ENCODE measurements around the gene ARF6. TPM values are rescaled to one million over a fixed set of nuclear protein-coding genes. Genes with fewer than 3 reads are reported as not detected.
"Not testable (repeated sequence)": the region's sequence is repeated elsewhere in the genome, so short reads cannot be mapped to it uniquely, and the experiment has no call there.

The ARF6 gene
- total RNA-seq, 1 experiment from 2014 or later, result 58.8 TPM

DNA sequence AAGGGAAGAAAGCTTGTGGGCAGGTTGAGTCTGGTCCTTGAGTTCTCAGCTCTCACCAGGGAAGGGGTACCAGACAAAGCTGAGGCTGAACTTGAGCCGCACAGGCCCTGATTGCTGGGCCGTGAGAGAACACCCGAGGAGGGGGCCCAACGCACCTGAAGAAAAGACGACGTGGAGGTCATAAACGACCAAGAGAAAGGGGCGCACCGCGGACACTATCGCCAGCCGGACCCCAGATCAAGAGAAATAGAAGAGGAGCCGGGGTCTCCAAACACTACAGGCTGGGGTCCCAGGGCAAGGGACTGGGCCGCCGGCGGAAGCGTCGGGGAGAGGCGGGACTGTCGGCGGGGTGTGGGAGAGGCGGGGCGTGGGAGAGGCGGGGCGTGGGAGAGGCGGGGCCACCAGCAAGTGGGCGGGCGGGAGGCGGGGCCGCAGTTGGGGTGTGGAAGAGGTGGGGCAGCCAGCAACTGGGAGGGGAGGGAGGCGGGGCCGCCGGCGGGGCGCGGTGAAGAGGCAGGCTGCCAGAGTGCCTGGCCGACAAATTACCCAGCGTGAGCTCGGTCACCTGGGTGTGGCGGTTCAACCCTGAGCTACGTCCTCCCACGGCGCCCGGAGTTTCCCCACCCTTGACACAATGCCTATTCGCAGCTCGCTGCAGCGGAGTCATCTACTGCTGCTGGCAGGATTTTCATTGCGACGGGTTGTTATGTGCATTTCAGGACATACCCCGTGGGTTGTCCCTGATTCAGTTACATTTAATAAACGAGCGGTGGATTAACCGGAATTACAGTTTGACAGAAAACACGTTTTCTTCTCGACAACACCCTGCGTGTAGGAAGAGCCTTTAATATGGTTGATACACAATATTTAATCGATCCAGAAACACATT is 24.8 kb upstream of the ARF6 start:
- Mint-ChIP-seq H3K27me3 (ENCODE audit: insufficient read depth, unreplicated experiment) (no peaks in the 10 kb centered on the region), H3K36me3 (ENCODE audit: insufficient read depth, unreplicated experiment) (peaks cover 4% of the 10 kb centered on the region), H3K9me3 (ENCODE audit: unreplicated experiment) (no peaks in the 10 kb centered on the region), H3K27ac (ENCODE audit: unreplicated experiment) (peak overlapping the region; percentile 89), H3K4me1 (ENCODE audit: low read depth, unreplicated experiment) (peaks cover 5% of the 10 kb centered on the region), H3K4me3 (ENCODE audit: unreplicated experiment) (peak overlapping the region; percentile 95)
- BruUV-seq (replicated peaks), result no TSS peak
- no peaks in the 10 kb centered on the region for H3K27me3 ChIP-seq (replicated peaks; ENCODE audit: control insufficient read depth, insufficient read depth, low read length)
- TF ChIP-seq, protein P1, sequence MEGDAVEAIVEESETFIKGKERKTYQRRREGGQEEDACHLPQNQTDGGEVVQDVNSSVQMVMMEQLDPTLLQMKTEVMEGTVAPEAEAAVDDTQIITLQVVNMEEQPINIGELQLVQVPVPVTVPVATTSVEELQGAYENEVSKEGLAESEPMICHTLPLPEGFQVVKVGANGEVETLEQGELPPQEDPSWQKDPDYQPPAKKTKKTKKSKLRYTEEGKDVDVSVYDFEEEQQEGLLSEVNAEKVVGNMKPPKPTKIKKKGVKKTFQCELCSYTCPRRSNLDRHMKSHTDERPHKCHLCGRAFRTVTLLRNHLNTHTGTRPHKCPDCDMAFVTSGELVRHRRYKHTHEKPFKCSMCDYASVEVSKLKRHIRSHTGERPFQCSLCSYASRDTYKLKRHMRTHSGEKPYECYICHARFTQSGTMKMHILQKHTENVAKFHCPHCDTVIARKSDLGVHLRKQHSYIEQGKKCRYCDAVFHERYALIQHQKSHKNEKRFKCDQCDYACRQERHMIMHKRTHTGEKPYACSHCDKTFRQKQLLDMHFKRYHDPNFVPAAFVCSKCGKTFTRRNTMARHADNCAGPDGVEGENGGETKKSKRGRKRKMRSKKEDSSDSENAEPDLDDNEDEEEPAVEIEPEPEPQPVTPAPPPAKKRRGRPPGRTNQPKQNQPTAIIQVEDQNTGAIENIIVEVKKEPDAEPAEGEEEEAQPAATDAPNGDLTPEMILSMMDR (IDR thresholded peaks at IDR 0.05; ENCODE audit: insufficient read depth in 1 of 2, low read depth in 1 of 2, low read length in 1 of 2, severe bottlenecking in 1 of 2, unreplicated experiment in 1 of 2), result no peak
- ChIA-PET CTCF (interaction anchor here (0.6 to 1.7 kb wide), 14 partner anchors 8 to 798 kb away, joined by 3 to 10 read pairs (median 5); partner anchors contain the start of gene NEMF), POLR2A (interaction anchor here (0.5 to 1.5 kb wide), 12 partner anchors 15 to 248 kb away, joined by 3 to 8 read pairs (median 4); partner anchors contain the start of genes ARF6, NEMF and VCPKMT)
- DNase-seq, result peak; percentile 94 to 97
- intact Hi-C loops (cut with micrococcal nuclease; ENCODE audit: unreplicated experiment), result loop anchor here (1.0 to 5.0 kb wide), 2 partner anchors 24 to 664 kb away; partner anchors contain the start of gene MAP4K5
- peak overlapping the region; percentile 47 for H3K4me3 ChIP-seq (ENCODE audit: low read depth, low read length)
- H3K36me3 ChIP-seq (ENCODE audit: control insufficient read depth, insufficient read depth, low read length), result no peaks in the 10 kb centered on the region
- peaks cover 11% of the 10 kb centered on the region for H3K4me1 ChIP-seq
- no peaks in the 10 kb centered on the region for H3K9me3 ChIP-seq

DNA sequence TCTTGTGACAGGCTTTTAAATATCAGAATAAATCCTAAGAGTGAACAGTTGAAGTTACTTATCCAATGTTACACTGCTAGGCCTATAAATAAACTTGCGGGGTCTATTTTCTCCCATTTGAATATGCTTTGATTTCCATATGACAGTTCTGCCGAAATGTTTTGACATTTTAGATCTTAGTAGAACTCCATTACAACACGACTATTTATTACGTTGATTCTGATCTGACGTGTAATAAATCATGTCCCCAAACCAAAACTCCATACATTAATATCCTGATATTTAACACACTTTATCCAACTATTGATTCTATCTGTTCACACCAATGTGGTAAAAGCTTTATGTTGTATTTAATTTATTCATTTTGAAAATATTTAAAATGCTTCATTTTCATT is 24.2 kb upstream of the ARF6 start:
- no peak for DNase-seq
- peak overlapping the region; percentile 27 for H3K4me3 ChIP-seq (ENCODE audit: low read depth, low read length)
- Mint-ChIP-seq H3K9me3 (ENCODE audit: unreplicated experiment) (no peaks in the 10 kb centered on the region), H3K27me3 (ENCODE audit: insufficient read depth, unreplicated experiment) (no peaks in the 10 kb centered on the region), H3K4me3 (ENCODE audit: unreplicated experiment) (peak overlapping the region; percentile 95), H3K36me3 (ENCODE audit: insufficient read depth, unreplicated experiment) (no peaks in the 10 kb centered on the region), H3K4me1 (ENCODE audit: low read depth, unreplicated experiment) (peaks cover 5% of the 10 kb centered on the region), H3K27ac (ENCODE audit: unreplicated experiment) (peak overlapping the region; percentile 89)
- peaks cover 11% of the 10 kb centered on the region for H3K4me1 ChIP-seq
- no peaks in the 10 kb centered on the region for H3K27me3 ChIP-seq (replicated peaks; ENCODE audit: control insufficient read depth, insufficient read depth, low read length)
- TF ChIP-seq, protein P1 (IDR thresholded peaks at IDR 0.05; ENCODE audit: insufficient read depth in 1 of 2, low read depth in 1 of 2, low read length in 1 of 2, severe bottlenecking in 1 of 2, unreplicated experiment in 1 of 2), result no peak
- no peaks in the 10 kb centered on the region for H3K36me3 ChIP-seq (ENCODE audit: control insufficient read depth, insufficient read depth, low read length)
- BruUV-seq (replicated peaks), result no TSS peak
- intact Hi-C loops (cut with micrococcal nuclease; ENCODE audit: unreplicated experiment), result loop anchor here (1.0 to 5.0 kb wide), 2 partner anchors 24 to 664 kb away; partner anchors contain the start of gene MAP4K5
- CTCF ChIA-PET, result interaction anchor here (0.6 to 1.7 kb wide), 12 partner anchors 9 to 236 kb away, joined by 3 to 10 read pairs (median 5); partner anchors contain the start of gene NEMF
- POLR2A ChIA-PET, result interaction anchor here (0.7 to 1.5 kb wide), 8 partner anchors 16 to 247 kb away, joined by 3 to 8 read pairs (median 5); partner anchors contain the start of genes ARF6, NEMF and VCPKMT
- no peaks in the 10 kb centered on the region for H3K9me3 ChIP-seq

DNA sequence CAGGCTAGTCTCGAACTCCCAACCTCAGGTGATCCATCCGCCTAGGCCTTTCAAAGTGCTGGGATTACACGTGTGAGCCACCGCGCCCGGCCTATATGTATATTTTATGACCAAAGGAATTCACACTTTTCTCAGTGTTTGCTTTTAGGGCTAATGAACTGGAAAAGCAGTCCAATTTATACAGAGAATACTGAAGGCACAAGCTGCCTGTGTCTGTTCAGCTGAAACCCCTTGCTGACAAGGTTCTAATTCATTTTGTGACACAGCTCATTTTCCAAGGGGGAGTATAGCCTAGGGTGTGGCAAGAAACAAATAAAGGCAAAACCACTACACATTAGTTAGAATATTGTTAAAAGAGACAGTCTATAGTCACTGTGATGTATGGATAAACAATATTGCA is 22.0 kb upstream of the ARF6 start:
- Histone ChIP-seq H3K4me1 (peaks cover 6% of the 10 kb centered on the region; the same call in 1 of the 2 replicates), H3K4me3 (ENCODE audit: low read depth, low read length) (no peak overlapping the region), H3K27me3 (replicated peaks; ENCODE audit: control insufficient read depth, insufficient read depth, low read length) (no peaks in the 10 kb centered on the region), H3K36me3 (ENCODE audit: control insufficient read depth, insufficient read depth, low read length) (no peaks in the 10 kb centered on the region), H3K9me3 (no peaks in the 10 kb centered on the region)
- Mint-ChIP-seq H3K9me3 (ENCODE audit: unreplicated experiment) (no peaks in the 10 kb centered on the region), H3K27ac (ENCODE audit: unreplicated experiment) (no peak overlapping the region), H3K36me3 (ENCODE audit: insufficient read depth, unreplicated experiment) (no peaks in the 10 kb centered on the region), H3K4me1 (ENCODE audit: low read depth, unreplicated experiment) (peaks cover 7% of the 10 kb centered on the region), H3K27me3 (ENCODE audit: insufficient read depth, unreplicated experiment) (no peaks in the 10 kb centered on the region), H3K4me3 (ENCODE audit: unreplicated experiment) (no peak overlapping the region)
- ChIA-PET CTCF (interaction anchor here (1.0 kb wide), 1 partner anchor 9 kb away, joined by 3 read pairs; no protein-coding TSS in a partner anchor), POLR2A (interaction anchor here (0.6 kb wide), 1 partner anchor 19 kb away, joined by 3 read pairs; no protein-coding TSS in a partner anchor)
- intact Hi-C loops (cut with micrococcal nuclease; ENCODE audit: unreplicated experiment), result no loop called here
- no peak for DNase-seq
- TF ChIP-seq, protein P1 (IDR thresholded peaks at IDR 0.05; ENCODE audit: insufficient read depth in 1 of 2, low read depth in 1 of 2, low read length in 1 of 2, severe bottlenecking in 1 of 2, unreplicated experiment in 1 of 2), result no peak
- no TSS peak for BruUV-seq (replicated peaks)

DNA sequence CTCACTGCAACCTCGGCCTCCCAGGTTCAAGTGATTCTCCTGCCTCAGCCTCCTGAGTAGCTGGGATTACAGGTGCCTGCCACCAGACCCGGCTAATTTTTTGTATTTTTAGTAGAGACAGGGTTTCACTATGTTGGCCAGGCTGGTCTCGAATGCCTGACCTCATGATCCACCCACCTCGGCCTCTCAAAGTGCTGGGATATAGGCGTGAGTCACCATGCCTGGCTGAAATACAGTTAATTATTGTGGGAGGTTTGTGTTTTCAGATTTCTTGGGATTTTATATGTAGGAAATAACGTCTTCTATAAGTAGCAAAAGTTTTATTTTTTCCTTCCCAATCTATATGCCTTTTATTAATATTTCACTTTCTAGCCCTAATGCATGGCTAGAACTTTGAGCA is 19.3 kb upstream of the ARF6 start:
- H3K4me1 Mint-ChIP-seq (ENCODE audit: low read depth, unreplicated experiment); H3K9me3 Mint-ChIP-seq (ENCODE audit: unreplicated experiment); BruUV-seq (replicated peaks); H3K9me3 ChIP-seq; intact Hi-C loops (cut with micrococcal nuclease; ENCODE audit: unreplicated experiment); H3K27me3 ChIP-seq (replicated peaks; ENCODE audit: control insufficient read depth, insufficient read depth, low read length); H3K4me3 Mint-ChIP-seq (ENCODE audit: unreplicated experiment); H3K36me3 Mint-ChIP-seq (ENCODE audit: insufficient read depth, unreplicated experiment); H3K27ac Mint-ChIP-seq (ENCODE audit: unreplicated experiment); H3K27me3 Mint-ChIP-seq (ENCODE audit: insufficient read depth, unreplicated experiment); H3K4me3 ChIP-seq (ENCODE audit: low read depth, low read length); DNase-seq; CTCF ChIA-PET; H3K36me3 ChIP-seq (ENCODE audit: control insufficient read depth, insufficient read depth, low read length); H3K4me1 ChIP-seq: not testable (repeated sequence)
- POLR2A ChIA-PET, result interaction anchor here (0.7 kb wide), 1 partner anchor 10 kb away, joined by 3 read pairs; no protein-coding TSS in a partner anchor
